ENCODE data around the gene EVX2.
A peak's percentile ranks its signal among the peaks of the same experiment; 100 is the strongest.

Gene EVX2

GRCh38 chr2:176099159-176099727 is 15.5 kb upstream of the EVX2 start:
- no peaks in the 10 kb centered on the region for H3K27me3 ChIP-seq (ENCODE audit: insufficient read depth, low read depth)
- no peaks in the 10 kb centered on the region for H4K20me1 ChIP-seq (ENCODE audit: insufficient read depth)
- no peaks in the 10 kb centered on the region for H3K36me3 ChIP-seq (ENCODE audit: insufficient read depth)
- no peak overlapping the region; the same call in 1 of the 2 replicates for H3K4me2 ChIP-seq
- H3K27ac ChIP-seq: no peak overlapping the region
- no peak for TF ChIP-seq CTCF (conservative IDR thresholded peaks at IDR 0.05; ENCODE audit: low read depth, low read length)
- no peak overlapping the region for H3K4me3 ChIP-seq (IDR thresholded peaks at IDR 0.05; ENCODE audit: insufficient read depth, low read depth, low read length)
- peaks cover 8% of the 10 kb centered on the region for H3K4me1 ChIP-seq (ENCODE audit: low read depth, poor library complexity, severe bottlenecking)
- 0 out of 2 replicates have a peak overlapping the region, but pooled peaks have one; percentile 97 for H2AFZ ChIP-seq (ENCODE audit: low read depth)
- H3K79me2 ChIP-seq (ENCODE audit: insufficient read depth, low read depth): no peaks in the 10 kb centered on the region
- no peak overlapping the region for H3K9ac ChIP-seq

- Histone ChIP-seq H3K9ac (peak overlapping the region; percentile 90; the same call in 1 of the 2 replicates), H3K27me3 (ENCODE audit: insufficient read depth, low read depth) (no peaks in the 10 kb centered on the region), H3K27ac (no peak overlapping the region), H3K4me2 (peak overlapping the region; percentile 95), H3K4me3 (IDR thresholded peaks at IDR 0.05; ENCODE audit: insufficient read depth, low read depth, low read length) (no peak overlapping the region), H3K79me2 (ENCODE audit: insufficient read depth, low read depth) (no peaks in the 10 kb centered on the region), H3K4me1 (ENCODE audit: low read depth, poor library complexity, severe bottlenecking) (peaks cover 8% of the 10 kb centered on the region), H4K20me1 (ENCODE audit: insufficient read depth) (no peaks in the 10 kb centered on the region), H3K36me3 (ENCODE audit: insufficient read depth) (no peaks in the 10 kb centered on the region), H2AFZ (ENCODE audit: low read depth) (peak overlapping the region; percentile 97)
- TF ChIP-seq CTCF (conservative IDR thresholded peaks at IDR 0.05; ENCODE audit: low read depth, low read length): no peak
These were observed 14.8 kb upstream of the EVX2 start for GRCh38 chr2:176098366-176099158.

GRCh38 chr2:176097820-176098365 is 14.1 kb upstream of the EVX2 start:
- Histone ChIP-seq H3K4me3 (IDR thresholded peaks at IDR 0.05; ENCODE audit: insufficient read depth, low read depth, low read length) (no peak overlapping the region), H3K27ac (no peak overlapping the region), H2AFZ (ENCODE audit: low read depth) (peak overlapping the region; percentile 97), H3K27me3 (ENCODE audit: insufficient read depth, low read depth) (no peaks in the 10 kb centered on the region), H3K4me2 (peak overlapping the region; percentile 95), H3K9ac (peak overlapping the region; percentile 90; the same call in 1 of the 2 replicates), H3K79me2 (ENCODE audit: insufficient read depth, low read depth) (no peaks in the 10 kb centered on the region), H3K4me1 (ENCODE audit: low read depth, poor library complexity, severe bottlenecking) (peaks cover 8% of the 10 kb centered on the region), H4K20me1 (ENCODE audit: insufficient read depth) (no peaks in the 10 kb centered on the region), H3K36me3 (ENCODE audit: insufficient read depth) (no peaks in the 10 kb centered on the region)
- TF ChIP-seq CTCF (conservative IDR thresholded peaks at IDR 0.05; ENCODE audit: low read depth, low read length): no peak

- peak overlapping the region; percentile 95 for H3K4me2 ChIP-seq
- H3K9ac ChIP-seq: peak overlapping the region; percentile 90
- H3K79me2 ChIP-seq (ENCODE audit: insufficient read depth, low read depth): no peaks in the 10 kb centered on the region
- H3K27me3 ChIP-seq (ENCODE audit: insufficient read depth, low read depth): no peaks in the 10 kb centered on the region
- H3K36me3 ChIP-seq (ENCODE audit: insufficient read depth): no peaks in the 10 kb centered on the region
- H3K4me1 ChIP-seq (ENCODE audit: low read depth, poor library complexity, severe bottlenecking): peaks cover 8% of the 10 kb centered on the region
- peak overlapping the region; percentile 91 for H3K27ac ChIP-seq
- no peaks in the 10 kb centered on the region for H4K20me1 ChIP-seq (ENCODE audit: insufficient read depth)
- TF ChIP-seq CTCF (conservative IDR thresholded peaks at IDR 0.05; ENCODE audit: low read depth, low read length): peak; percentile 80
- H2AFZ ChIP-seq (ENCODE audit: low read depth): peak overlapping the region; percentile 97
- H3K4me3 ChIP-seq (IDR thresholded peaks at IDR 0.05; ENCODE audit: insufficient read depth, low read depth, low read length): peak overlapping the region; percentile 89
These were observed 13.4 kb upstream of the EVX2 start for GRCh38 chr2:176096986-176097819.

Measured in KMS-11 (cell line).